Vagina (tissue), 2 donors: Measurements from ENCODE around the gene MRPL3.

Experiments used
- CTCF ChIP-seq, 3 experiments: fragments of 450-650 bp in 2 of 3; fragments of 200-600 bp in 1 of 3; sonication (generic) in 1 of 3; IDR thresholded peaks; one replicate each; pipeline ENCODE4 v1.5.1; 2017 to 2019; ENCODE audit warnings: antibody characterized with exemption in 3 of 3, mild to moderate bottlenecking in 2 of 3, moderate library complexity in 2 of 3
- POLR2A ChIP-seq, 2 donors: fragments of 450-650 bp; IDR thresholded peaks; one replicate each; pipeline ENCODE4 v1.6.1; 2017; ENCODE audit warnings: antibody characterized with exemption in 2 of 2, mild to moderate bottlenecking in 2 of 2, moderate library complexity in 2 of 2
- POLR2AphosphoS5 ChIP-seq, 2 donors: sonication (generic); formaldehyde crosslinking; IDR thresholded peaks; one replicate each; pipeline ENCODE4 v1.9.0; 2017; ENCODE audit warnings: antibody characterized with exemption in 2 of 2, mild to moderate bottlenecking in 2 of 2, low read depth in 1 of 2; ENCODE audit not compliant: insufficient read depth in 1 of 2

GRCh38 chr3:131541288-131541687, 38.5 kb upstream of the MRPL3 start:
- no peak for TF ChIP-seq CTCF (IDR thresholded peaks at IDR 0.05)
- TF ChIP-seq POLR2A (IDR thresholded peaks at IDR 0.05), result no peak
- TF ChIP-seq POLR2AphosphoS5 (IDR thresholded peaks at IDR 0.05; ENCODE audit: insufficient read depth in 1 of 2, low read depth in 1 of 2), result no peak
